Common myeloid progenitor, CD34-positive (primary cell): ENCODE data around the gene MYLK3.

Source experiments
- CTCF ChIA-PET: fragments of 350-600 bp; sonication (Branson Sonifier 250); formaldehyde crosslinking; loops from one replicate; lab custom pipeline; 2021; ENCODE audit warnings: antibody characterized with exemption; lab: Charles Lee
- POLR2A ChIA-PET: fragments of 350-600 bp; sonication (Branson Sonifier 250); formaldehyde crosslinking; loops from one replicate; lab custom pipeline; 2021; ENCODE audit warnings: antibody characterized with exemption; lab: Charles Lee
- DNase-seq, 3 donors: peaks; one replicate each; pipeline versions ENCODE4 v3.0.0 to v3.0.0-alpha.2; 2013
- H3K27ac ChIP-seq, 2 experiments: 1 replicate in 1 of 2; 2 replicates in 1 of 2; pipeline ENCODE4 v1.7.0; 2013; ENCODE audit warnings: inconsistent platforms in 2 of 2, low read length in 2 of 2, mild to moderate bottlenecking in 2 of 2, low read depth in 1 of 2, moderate library complexity in 1 of 2; ENCODE audit not compliant: severe bottlenecking in 2 of 2, insufficient read depth in 1 of 2, poor library complexity in 1 of 2
- H3K27me3 ChIP-seq, 5 experiments: replicated peaks in 2 of 5; 1 replicate in 3 of 5; 2 replicates in 2 of 5; pipeline versions ENCODE4 v1.6.1 to v1.7.0; 2013; ENCODE audit warnings: low read length in 4 of 5, mild to moderate bottlenecking in 2 of 5, moderate library complexity in 2 of 5, inconsistent platforms in 1 of 5; ENCODE audit not compliant: insufficient read depth in 5 of 5, control insufficient read depth in 4 of 5
- H3K36me3 ChIP-seq, 4 experiments: 1 replicate in 2 of 4; 2 replicates in 2 of 4; pipeline versions ENCODE4 v1.6.1 to v1.7.0; 2013; ENCODE audit warnings: low read length in 3 of 4, control low read depth in 1 of 4, mild to moderate bottlenecking in 1 of 4; ENCODE audit not compliant: control insufficient read depth in 4 of 4, insufficient read depth in 4 of 4
- H3K4me1 ChIP-seq, 4 experiments: 1 replicate in 3 of 4; 2 replicates in 1 of 4; pipeline versions ENCODE4 v1.6.1 to v1.7.1; 2013; ENCODE audit warnings: low read length in 3 of 4, mild to moderate bottlenecking in 3 of 4, control low read depth in 1 of 4, inconsistent platforms in 1 of 4, moderate library complexity in 1 of 4; ENCODE audit not compliant: control insufficient read depth in 4 of 4, insufficient read depth in 4 of 4; ENCODE audit errors: control extremely low read depth in 1 of 4
- H3K4me3 ChIP-seq, 7 experiments: 1 replicate in 4 of 7; 2 replicates in 3 of 7; pipeline versions ENCODE4 v1.5.1 to v1.7.0; 2013; ENCODE audit warnings: mild to moderate bottlenecking in 7 of 7, low read length in 6 of 7, moderate library complexity in 6 of 7, inconsistent platforms in 2 of 7, low read depth in 2 of 7, control low read depth in 1 of 7; ENCODE audit not compliant: insufficient read depth in 4 of 7, control insufficient read depth in 1 of 7; ENCODE audit errors: extremely low read depth in 1 of 7
- H3K9me3 ChIP-seq, 5 experiments: 1 replicate in 4 of 5; 2 replicates in 1 of 5; pipeline versions ENCODE4 v1.6.1 to v1.7.1; 2013; ENCODE audit warnings: low read length in 4 of 5, mild to moderate bottlenecking in 2 of 5, inconsistent platforms in 1 of 5, low read depth in 1 of 5, moderate library complexity in 1 of 5; ENCODE audit not compliant: control insufficient read depth in 4 of 5, insufficient read depth in 2 of 5; ENCODE audit errors: control extremely low read depth in 1 of 5
- WGBS: methylation state at CpG from one replicate; pipeline ENCODE4 v1.1.5; 2013; ENCODE audit not compliant: insufficient coverage; 5-methylcytosine and 5-hydroxymethylcytosine counted together

Gene MYLK3

DNA sequence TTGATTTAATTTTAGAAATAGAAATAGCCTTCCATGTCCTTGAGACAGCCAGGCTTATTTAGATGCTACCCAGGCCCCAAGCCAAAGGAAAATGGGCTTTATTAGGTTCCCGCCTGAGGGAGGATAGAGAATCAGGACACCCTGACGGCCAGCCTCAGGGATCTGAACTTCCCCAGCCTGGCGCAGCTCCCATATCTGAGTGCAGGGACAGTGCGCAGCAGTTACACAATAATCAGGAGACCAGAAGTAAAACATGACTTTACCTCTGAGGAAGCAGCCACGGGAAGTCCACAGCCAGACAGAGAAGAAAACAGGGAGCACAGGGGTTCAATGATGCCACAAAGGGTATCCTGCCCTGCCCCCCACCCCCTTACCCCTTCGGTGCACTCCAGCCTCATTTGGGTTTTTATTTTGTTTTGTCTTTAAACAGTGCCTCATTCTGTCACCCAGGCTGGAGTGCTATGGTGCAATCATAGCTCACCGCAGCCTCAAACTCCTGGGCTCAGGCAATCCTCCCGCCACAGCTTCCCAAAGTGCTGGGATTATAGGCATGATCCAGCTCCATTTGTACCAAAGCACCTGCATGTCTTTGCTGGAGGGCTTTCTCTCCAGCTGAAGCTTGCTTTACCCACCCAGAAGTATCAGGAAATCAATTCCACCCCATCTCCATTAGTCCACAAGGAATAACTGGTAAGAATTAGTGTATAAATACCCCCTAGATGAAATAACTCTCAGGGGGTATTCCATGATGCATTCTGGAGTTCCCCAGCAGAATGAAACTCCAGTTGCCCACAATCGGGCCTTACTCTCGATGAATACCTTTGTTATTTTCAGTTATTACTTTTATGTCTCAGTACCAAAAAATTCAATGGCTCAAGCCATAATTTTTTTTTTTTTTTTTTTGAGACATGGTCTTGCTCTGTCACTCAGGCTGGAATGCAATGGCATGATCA lies 36.8 kb downstream of the MYLK3 start:
- no peak overlapping the region for H3K4me3 ChIP-seq
- POLR2A ChIA-PET, result no interaction called here
- no peaks in the 10 kb centered on the region for H3K36me3 ChIP-seq
- CTCF ChIA-PET, result interaction anchor here (0.5 kb wide), 1 partner anchor 10 kb away, joined by 3 read pairs; no protein-coding TSS in a partner anchor
- 92% methylated on average over 10 of the region's 10 CpGs for WGBS
- H3K27ac ChIP-seq, result no peak overlapping the region
- no peak for DNase-seq
- peaks cover 2 to 37% (median 18%) of the 10 kb centered on the region in 4 experiments for H3K4me1 ChIP-seq
- H3K27me3 ChIP-seq, result no peaks in the 10 kb centered on the region
- no peaks in the 10 kb centered on the region for H3K9me3 ChIP-seq

DNA sequence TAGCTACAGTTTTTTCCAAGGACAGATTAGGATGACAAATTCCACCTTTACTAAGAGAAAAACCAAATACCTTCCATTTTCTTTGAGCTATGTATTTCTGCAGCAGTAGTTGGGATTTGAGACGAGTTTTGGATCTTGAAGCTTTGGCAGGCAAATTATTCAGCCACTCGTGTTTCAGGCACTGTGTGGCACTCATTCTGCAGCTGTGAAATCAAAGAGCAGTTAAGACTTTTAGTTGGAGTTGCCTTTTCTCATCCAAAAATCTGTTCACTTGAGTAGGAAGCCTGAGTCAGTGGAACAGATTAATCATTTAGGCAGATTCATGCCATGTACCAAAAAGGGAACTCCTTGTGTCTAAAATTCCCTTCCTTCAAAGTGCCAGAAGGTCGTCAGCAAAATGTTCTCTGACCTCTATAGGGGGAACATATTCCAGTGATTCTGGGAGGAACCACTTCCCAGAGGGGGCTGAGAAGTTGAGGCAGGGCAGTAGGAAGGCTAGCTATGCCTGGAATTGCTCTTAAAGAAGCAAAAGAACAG lies 38.6 kb downstream of the MYLK3 start:
- H3K9me3 ChIP-seq, result no peaks in the 10 kb centered on the region
- peak in 2 of 3 donors; percentile 34 to 38 for DNase-seq
- H3K4me3 ChIP-seq, result no peak overlapping the region
- POLR2A ChIA-PET, result no interaction called here
- peaks cover 2 to 24% (median 16%) of the 10 kb centered on the region in 4 experiments for H3K4me1 ChIP-seq
- H3K36me3 ChIP-seq, result no peaks in the 10 kb centered on the region
- CTCF ChIA-PET, result no interaction called here
- H3K27ac ChIP-seq, result no peak overlapping the region
- H3K27me3 ChIP-seq, result no peaks in the 10 kb centered on the region
- 75% methylated on average over 2 of the region's 3 CpGs for WGBS

DNA sequence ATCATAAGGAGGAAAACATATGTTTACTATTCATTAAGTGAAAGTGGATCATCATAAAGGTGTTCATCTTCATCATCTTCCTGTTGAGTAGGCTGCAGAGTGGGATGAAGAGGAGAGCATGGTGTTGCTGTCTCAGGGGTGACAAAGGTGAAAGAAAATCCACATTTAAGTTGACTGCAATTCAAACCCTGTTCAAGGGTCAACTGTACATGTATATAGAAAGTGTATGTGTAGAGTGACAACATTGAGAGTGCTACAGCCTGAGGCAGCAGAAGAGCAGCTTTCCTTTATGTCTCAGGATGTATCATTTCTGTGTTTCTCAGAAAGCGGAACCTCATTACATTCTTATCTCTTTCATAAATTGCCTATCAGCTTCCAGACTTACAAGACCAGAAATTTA lies 41.5 kb downstream of the MYLK3 start:
- POLR2A ChIA-PET, result no interaction called here
- no peaks in the 10 kb centered on the region for H3K9me3 ChIP-seq
- no peaks in the 10 kb centered on the region for H3K36me3 ChIP-seq
- no CpG with 5 or more reads among the region's 1 CpG for WGBS
- H3K27me3 ChIP-seq, result no peaks in the 10 kb centered on the region
- H3K4me3 ChIP-seq, result no peak overlapping the region
- CTCF ChIA-PET, result interaction anchor here (0.6 to 1.3 kb wide), 5 partner anchors 9 to 131 kb away, joined by 3 to 4 read pairs (median 3); no protein-coding TSS in a partner anchor
- H3K4me1 ChIP-seq, result peaks cover 0 to 2% (median 0%) of the 10 kb centered on the region in 4 experiments
- H3K27ac ChIP-seq, result no peak overlapping the region
- DNase-seq, result no peak

DNA sequence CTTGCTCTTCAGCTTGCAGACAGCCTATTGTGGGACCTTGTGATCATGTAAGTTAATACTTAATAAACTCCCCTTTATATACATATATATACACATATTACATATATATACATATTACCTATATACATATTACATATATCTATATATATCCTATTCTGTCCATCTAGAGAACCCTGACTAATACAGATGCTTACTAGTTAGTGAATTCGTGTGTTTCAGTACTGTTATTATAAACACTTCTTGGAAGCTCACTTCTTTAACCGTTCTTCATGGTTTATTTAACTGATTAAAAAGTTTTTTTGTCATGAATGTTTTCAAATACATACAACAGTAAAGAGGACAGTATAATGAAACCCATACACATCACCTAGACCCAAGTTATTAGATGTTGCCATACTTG lies 46.1 kb downstream of the MYLK3 start:
- H3K4me1 ChIP-seq, result no peaks in the 10 kb centered on the region
- ChIA-PET CTCF (interaction anchor here (2.1 kb wide), 1 partner anchor 10 kb away, joined by 9 read pairs; no protein-coding TSS in a partner anchor), POLR2A (no interaction called here)
- no peak overlapping the region for H3K4me3 ChIP-seq
- no CpG with 5 or more reads among the region's 2 CpGs for WGBS
- H3K9me3 ChIP-seq, result no peaks in the 10 kb centered on the region
- DNase-seq, result no peak
- peaks cover 0 to 23% (median 1%) of the 10 kb centered on the region in 4 experiments for H3K36me3 ChIP-seq
- no peak overlapping the region for H3K27ac ChIP-seq
- no peaks in the 10 kb centered on the region for H3K27me3 ChIP-seq

DNA sequence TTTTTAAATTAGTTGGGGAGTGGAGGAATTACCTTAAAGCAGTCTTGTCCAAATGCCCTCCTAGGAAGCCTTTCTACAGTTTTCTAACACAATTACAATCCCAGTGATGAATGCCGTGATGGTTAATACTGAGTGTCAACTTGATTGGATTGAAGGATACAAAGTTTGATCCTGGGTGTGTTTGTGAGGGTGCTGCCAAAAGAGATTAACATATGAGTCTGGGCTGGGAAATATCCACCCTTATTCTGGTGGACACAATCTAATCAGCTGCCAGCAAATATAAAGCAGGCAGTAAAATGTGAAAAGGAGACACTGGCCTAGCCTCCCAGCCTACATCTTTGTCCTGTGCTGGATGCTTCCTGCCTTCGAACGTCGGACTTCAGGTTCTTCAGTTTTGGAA lies 46.5 kb downstream of the MYLK3 start:
- ChIA-PET CTCF (interaction anchor here (2.1 kb wide), 1 partner anchor 10 kb away, joined by 9 read pairs; no protein-coding TSS in a partner anchor), POLR2A (no interaction called here)
- no peak for DNase-seq
- WGBS, result 100% methylated on average over 4 of the region's 4 CpGs
- H3K36me3 ChIP-seq, result peaks cover 0 to 27% (median 4%) of the 10 kb centered on the region in 4 experiments
- H3K27me3 ChIP-seq, result no peaks in the 10 kb centered on the region
- no peaks in the 10 kb centered on the region for H3K9me3 ChIP-seq
- no peak overlapping the region for H3K4me3 ChIP-seq
- no peaks in the 10 kb centered on the region for H3K4me1 ChIP-seq
- no peak overlapping the region for H3K27ac ChIP-seq

DNA sequence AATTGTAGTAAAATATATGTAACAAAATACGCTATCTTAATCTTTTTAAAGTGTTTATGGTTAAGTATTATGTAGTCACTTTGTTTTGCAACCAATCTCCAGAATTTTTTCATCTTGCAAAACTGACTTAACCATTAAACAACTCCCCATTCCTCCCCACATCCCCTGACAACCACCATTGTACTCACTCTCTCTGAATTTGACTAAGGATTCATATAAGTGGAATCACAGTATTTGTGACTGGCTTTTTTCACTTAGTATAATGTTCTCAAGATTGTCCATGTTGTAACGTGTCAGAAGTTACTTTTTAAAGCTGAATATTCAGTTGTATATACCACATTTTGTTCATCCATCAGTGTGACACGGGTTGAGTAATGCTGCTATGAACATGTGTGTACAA lies 48.1 kb downstream of the MYLK3 start:
- no peak for DNase-seq
- WGBS, result 100% methylated on average over 1 of the region's 3 CpGs
- Histone ChIP-seq H3K4me1 (no peaks in the 10 kb centered on the region), H3K4me3 (no peak overlapping the region), H3K36me3 (peaks cover 7 to 41% (median 15%) of the 10 kb centered on the region in 4 experiments), H3K27ac (no peak overlapping the region), H3K9me3 (no peaks in the 10 kb centered on the region), H3K27me3 (no peaks in the 10 kb centered on the region)
- ChIA-PET CTCF (interaction anchor here (1.1 to 1.3 kb wide), 3 partner anchors 9 to 27 kb away, joined by 3 read pairs; no protein-coding TSS in a partner anchor), POLR2A (no interaction called here)
